Liver (tissue), 3 donors: ENCODE measurements around the gene THOC5.
"Not testable (repeated sequence)": the region's sequence is repeated elsewhere in the genome, so short reads cannot be mapped to it uniquely, and the experiment has no call there.

Source experiments
- TAF1 ChIP-seq: conservative IDR thresholded peaks from 2 replicates; pipeline ENCODE4 v1.6.1; 2016; ENCODE audit warnings: antibody characterized with exemption, mild to moderate bottlenecking
- ZBTB33 ChIP-seq: IDR thresholded peaks from 2 replicates; pipeline ENCODE4 v1.6.1; 2016; ENCODE audit warnings: antibody characterized with exemption
- TF ChIP-seq, protein P1 (sequence below): fragments of 150-350 bp; IDR thresholded peaks from 2 replicates; pipeline ENCODE4 v1.5.1; 2017; ENCODE audit warnings: improper control_type of control experiment, low read depth, low read length; ENCODE audit not compliant: missing input control
- donor health status: healthy.
- donor health status: healthy.

DNA sequence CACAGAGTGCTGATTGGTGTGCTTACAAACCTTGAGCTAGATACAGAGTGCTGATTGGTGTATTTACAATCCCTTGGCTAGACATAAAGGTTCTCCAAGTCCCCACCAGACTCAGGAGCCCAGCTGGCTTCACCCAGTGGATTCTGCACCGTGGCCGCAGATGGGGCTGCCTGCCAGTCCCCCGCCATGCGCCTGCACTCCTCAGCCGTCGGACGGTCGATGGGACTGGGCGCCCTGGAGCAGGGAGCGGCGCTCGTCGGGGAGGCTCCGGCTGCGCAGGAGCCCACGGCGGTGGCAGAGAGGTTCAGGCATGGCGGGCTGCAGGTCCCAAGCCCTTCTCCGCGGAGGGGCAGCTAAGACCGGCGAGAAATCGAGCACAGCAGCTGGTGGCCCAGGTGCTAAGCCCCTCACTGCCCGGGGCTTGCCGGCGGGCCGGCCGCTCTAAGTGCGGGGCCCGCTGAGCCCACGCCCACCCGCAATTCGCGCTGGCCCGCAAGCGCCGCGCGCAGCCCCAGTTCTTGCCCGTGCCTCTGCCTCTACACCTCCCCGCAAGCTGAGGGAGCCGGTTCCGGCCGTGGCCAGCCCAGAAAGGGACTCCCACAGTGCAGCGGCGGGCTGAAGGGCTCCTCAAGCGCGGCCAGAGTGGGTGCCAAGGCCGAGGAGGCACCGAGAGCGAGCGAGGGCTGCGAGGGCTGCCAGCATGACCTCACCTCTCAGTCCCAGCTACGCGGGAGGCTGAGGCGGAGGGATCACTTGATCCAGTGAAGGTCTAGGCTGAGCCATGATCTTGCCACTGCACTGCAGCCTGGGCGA is 44.5 kb upstream of the THOC5 start:
- TF ChIP-seq, protein P1, sequence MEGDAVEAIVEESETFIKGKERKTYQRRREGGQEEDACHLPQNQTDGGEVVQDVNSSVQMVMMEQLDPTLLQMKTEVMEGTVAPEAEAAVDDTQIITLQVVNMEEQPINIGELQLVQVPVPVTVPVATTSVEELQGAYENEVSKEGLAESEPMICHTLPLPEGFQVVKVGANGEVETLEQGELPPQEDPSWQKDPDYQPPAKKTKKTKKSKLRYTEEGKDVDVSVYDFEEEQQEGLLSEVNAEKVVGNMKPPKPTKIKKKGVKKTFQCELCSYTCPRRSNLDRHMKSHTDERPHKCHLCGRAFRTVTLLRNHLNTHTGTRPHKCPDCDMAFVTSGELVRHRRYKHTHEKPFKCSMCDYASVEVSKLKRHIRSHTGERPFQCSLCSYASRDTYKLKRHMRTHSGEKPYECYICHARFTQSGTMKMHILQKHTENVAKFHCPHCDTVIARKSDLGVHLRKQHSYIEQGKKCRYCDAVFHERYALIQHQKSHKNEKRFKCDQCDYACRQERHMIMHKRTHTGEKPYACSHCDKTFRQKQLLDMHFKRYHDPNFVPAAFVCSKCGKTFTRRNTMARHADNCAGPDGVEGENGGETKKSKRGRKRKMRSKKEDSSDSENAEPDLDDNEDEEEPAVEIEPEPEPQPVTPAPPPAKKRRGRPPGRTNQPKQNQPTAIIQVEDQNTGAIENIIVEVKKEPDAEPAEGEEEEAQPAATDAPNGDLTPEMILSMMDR: not testable (repeated sequence)
- TF ChIP-seq ZBTB33, TAF1: not testable (repeated sequence)
